OCI-LY1 (cell line): ENCODE data around the gene PRR11.

Source experiments
- CTCF ChIP-seq: fragments of 200-600 bp; sonication (generic), shearing (Covaris generic); IDR thresholded peaks from 2 replicates; pipeline ENCODE4 v1.5.1; 2017; ENCODE audit warnings: mild to moderate bottlenecking, antibody characterized with exemption, low read length, moderate library complexity, mixed read lengths
- EZH2 ChIP-seq: fragments of 200-600 bp; sonication (generic), shearing (Covaris generic); IDR thresholded peaks from 2 replicates; pipeline ENCODE4 v1.8.0; 2017; ENCODE audit warnings: borderline replicate concordance, mixed run types, mild to moderate bottlenecking, antibody characterized with exemption, low read length, moderate library complexity, mixed read lengths

- TF ChIP-seq CTCF (no peak), EZH2 (no peak)
Observed at GRCh38 chr17:59108400-59109102, 47.0 kb upstream of the PRR11 start.
